GM06990 (cell line): Measurements from ENCODE around the gene TEX101.
A peak's percentile ranks its signal among the peaks of the same experiment; 100 is the strongest.
"Not testable (repeated sequence)": the region's sequence is repeated elsewhere in the genome, so short reads cannot be mapped to it uniquely, and the experiment has no call there.

Experiments used
- DNase-seq: peaks from one replicate; pipeline ENCODE4 v3.0.0-alpha.2; 2011; ENCODE audit not compliant: insufficient read length; ENCODE audit errors: extremely low read depth
- H3K27me3 ChIP-seq: replicated peaks from 2 replicates; pipeline ENCODE4 v1.6.0; 2011; ENCODE audit warnings: low read length; ENCODE audit not compliant: control insufficient read depth, insufficient read depth
- H3K36me3 ChIP-seq: 2 replicates; pipeline ENCODE4 v1.5.1; 2011; ENCODE audit warnings: low read length; ENCODE audit not compliant: control insufficient read depth, insufficient read depth
- H3K4me3 ChIP-seq: replicated peaks from 2 replicates; pipeline ENCODE4 v1.5.1; 2011; ENCODE audit warnings: low read depth, mild to moderate bottlenecking, control low read depth, low read length
- TF ChIP-seq, protein P1 (sequence below): IDR thresholded peaks from 2 replicates; pipeline ENCODE4 v1.5.1; 2011; ENCODE audit warnings: low read length, control low read depth, mild to moderate bottlenecking, inconsistent platforms; ENCODE audit not compliant: insufficient read depth, poor library complexity, severe bottlenecking

TEX101 gene

DNA sequence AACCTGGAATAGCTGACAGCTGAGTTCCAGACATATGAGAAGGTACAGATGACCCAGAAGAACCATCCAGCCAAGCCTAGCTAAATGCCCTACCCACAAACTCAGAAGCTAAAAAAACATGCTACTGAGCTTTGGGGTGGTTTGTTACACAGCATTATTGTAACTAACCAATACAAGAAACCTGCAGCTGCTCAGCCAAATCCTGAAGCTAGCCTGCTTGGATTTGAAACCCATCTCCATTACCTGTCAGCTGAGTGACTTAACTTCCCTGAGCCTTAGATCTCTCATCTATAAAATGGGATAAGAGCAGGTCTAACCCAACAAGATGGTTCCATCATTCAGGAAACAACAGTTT lies 25.0 kb downstream of the TEX101 start:
- Histone ChIP-seq H3K4me3 (no peak overlapping the region), H3K27me3 (no peaks in the 10 kb centered on the region), H3K36me3 (no peaks in the 10 kb centered on the region)
- TF ChIP-seq, protein P1, sequence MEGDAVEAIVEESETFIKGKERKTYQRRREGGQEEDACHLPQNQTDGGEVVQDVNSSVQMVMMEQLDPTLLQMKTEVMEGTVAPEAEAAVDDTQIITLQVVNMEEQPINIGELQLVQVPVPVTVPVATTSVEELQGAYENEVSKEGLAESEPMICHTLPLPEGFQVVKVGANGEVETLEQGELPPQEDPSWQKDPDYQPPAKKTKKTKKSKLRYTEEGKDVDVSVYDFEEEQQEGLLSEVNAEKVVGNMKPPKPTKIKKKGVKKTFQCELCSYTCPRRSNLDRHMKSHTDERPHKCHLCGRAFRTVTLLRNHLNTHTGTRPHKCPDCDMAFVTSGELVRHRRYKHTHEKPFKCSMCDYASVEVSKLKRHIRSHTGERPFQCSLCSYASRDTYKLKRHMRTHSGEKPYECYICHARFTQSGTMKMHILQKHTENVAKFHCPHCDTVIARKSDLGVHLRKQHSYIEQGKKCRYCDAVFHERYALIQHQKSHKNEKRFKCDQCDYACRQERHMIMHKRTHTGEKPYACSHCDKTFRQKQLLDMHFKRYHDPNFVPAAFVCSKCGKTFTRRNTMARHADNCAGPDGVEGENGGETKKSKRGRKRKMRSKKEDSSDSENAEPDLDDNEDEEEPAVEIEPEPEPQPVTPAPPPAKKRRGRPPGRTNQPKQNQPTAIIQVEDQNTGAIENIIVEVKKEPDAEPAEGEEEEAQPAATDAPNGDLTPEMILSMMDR = no peak
- DNase-seq = no peak

DNA sequence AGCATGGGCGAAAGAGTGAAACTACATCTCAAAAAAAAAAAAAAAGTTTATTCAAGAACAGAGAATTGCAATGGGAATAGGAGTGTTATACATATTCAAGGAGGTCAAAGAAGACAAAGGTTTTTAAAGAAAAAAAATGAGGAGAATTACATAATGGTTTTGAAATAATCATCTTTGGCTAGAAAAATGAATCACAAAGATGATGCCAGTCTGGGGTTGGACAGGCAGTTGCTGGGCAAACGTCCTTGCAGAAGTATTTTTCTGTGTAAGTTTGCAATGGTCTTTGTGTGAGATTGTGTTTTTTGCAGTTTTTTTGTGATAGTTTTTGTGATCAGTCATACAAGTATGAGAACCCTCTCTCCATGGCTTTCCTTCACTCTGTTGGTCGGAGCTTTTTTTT lies 27.0 kb downstream of the TEX101 start:
- TF ChIP-seq, protein P1 = no peak
- H3K36me3 ChIP-seq = no peaks in the 10 kb centered on the region
- H3K4me3 ChIP-seq = no peak overlapping the region
- no peaks in the 10 kb centered on the region for H3K27me3 ChIP-seq
- no peak for DNase-seq

DNA sequence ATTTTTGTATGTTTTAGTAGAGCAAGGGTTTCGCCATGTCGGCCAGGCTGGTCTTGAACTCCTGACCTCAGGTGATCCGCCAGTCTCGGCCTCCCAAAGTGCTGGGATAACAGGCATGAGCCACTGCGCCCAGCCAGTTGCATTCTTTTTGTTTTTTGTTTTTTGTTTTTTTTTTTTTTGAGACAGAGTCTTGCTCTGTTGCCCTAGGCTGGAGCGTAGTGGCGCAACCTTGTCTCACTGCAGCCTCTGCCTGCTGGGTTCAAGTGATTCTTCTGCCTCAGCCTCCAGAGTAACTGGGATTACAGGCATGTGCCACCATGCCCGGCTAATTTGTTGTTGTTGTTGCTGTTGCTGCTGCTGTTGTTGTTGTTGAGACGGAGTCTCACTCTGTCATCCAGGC lies 29.4 kb downstream of the TEX101 start:
- not testable (repeated sequence) for H3K4me3 ChIP-seq

GRCh38 chr19:43444531-43445287 lies 30.0 kb downstream of the TEX101 start:
- TF ChIP-seq, protein P1 = no peak
- H3K36me3 ChIP-seq = no peaks in the 10 kb centered on the region
- H3K27me3 ChIP-seq = no peaks in the 10 kb centered on the region
- DNase-seq = no peak
- no peak overlapping the region for H3K4me3 ChIP-seq

More for the DNA sequence above, 29.4 kb downstream of the TEX101 start:
- not testable (repeated sequence) for DNase-seq, H3K27me3 ChIP-seq, H3K36me3 ChIP-seq

DNA sequence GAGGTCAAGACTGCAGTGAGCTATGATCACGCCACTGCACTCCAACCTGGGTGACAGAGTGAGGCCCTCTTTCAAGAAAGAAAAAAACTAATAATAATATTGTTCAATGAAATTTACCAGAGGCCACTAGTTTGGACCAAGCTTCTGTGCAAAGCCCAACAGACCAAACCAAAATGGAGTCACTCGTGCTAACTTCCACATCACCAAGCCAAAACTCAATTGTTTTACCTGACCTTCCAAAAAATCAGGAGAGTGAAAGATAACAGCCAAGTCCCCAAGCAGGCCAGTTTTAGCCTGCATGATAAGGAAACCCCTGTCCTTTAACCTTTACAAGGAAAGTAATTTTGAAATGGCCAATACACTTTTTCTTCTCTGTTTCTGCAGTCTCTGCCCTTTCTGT lies 30.7 kb downstream of the TEX101 start:
- Histone ChIP-seq H3K36me3 (no peaks in the 10 kb centered on the region), H3K4me3 (no peak overlapping the region), H3K27me3 (no peaks in the 10 kb centered on the region)
- no peak for DNase-seq
- TF ChIP-seq, protein P1 = no peak

GRCh38 chr19:43446746-43447489 lies 32.2 kb downstream of the TEX101 start:
- H3K27me3 ChIP-seq = no peaks in the 10 kb centered on the region
- DNase-seq = peak; percentile 38
- H3K36me3 ChIP-seq = no peaks in the 10 kb centered on the region
- no peak overlapping the region for H3K4me3 ChIP-seq
- TF ChIP-seq, protein P1 = peak; percentile 91
